GM12874 (cell line): ENCODE results near the gene AMFR.

Source experiments
- TF ChIP-seq, protein P1 (sequence below): IDR thresholded peaks from 2 replicates; pipeline ENCODE4 v1.5.1; 2011; ENCODE audit warnings: low read depth, mild to moderate bottlenecking, control low read depth, low read length, moderate library complexity; ENCODE audit not compliant: insufficient read depth

The AMFR gene

DNA sequence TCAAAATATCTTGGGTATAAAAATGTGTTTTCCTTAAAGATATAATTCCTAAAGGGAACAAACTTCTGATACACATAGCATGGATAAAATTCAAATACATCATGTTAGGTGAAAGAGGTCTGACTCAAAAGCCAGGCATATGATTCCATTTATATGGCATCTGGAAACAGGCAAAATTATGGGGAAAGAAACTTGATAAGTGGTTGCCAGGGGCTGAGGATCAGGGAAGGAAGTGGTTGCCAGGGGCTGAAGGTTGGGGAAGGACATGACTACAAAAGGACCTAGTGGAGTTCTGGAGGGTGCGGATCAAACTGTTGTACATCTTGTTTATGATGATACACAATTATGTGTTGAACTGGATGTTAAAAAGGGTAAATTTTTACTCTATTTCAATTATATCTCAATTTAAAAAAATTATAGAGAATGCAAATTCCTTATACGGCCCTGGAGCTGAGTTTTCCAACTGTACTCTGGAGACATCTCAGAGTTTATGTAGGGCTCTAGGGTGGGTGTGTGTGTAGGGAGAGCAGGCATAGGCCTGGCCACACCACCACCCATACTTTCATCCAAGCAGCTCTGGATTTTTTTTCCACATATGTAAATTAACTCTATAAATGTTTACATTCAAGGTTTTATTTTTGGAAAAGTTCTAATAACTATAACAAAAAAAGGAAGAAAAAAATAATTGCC lies 55.0 kb downstream of the AMFR start:
- TF ChIP-seq, protein P1, sequence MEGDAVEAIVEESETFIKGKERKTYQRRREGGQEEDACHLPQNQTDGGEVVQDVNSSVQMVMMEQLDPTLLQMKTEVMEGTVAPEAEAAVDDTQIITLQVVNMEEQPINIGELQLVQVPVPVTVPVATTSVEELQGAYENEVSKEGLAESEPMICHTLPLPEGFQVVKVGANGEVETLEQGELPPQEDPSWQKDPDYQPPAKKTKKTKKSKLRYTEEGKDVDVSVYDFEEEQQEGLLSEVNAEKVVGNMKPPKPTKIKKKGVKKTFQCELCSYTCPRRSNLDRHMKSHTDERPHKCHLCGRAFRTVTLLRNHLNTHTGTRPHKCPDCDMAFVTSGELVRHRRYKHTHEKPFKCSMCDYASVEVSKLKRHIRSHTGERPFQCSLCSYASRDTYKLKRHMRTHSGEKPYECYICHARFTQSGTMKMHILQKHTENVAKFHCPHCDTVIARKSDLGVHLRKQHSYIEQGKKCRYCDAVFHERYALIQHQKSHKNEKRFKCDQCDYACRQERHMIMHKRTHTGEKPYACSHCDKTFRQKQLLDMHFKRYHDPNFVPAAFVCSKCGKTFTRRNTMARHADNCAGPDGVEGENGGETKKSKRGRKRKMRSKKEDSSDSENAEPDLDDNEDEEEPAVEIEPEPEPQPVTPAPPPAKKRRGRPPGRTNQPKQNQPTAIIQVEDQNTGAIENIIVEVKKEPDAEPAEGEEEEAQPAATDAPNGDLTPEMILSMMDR, result no peak

DNA sequence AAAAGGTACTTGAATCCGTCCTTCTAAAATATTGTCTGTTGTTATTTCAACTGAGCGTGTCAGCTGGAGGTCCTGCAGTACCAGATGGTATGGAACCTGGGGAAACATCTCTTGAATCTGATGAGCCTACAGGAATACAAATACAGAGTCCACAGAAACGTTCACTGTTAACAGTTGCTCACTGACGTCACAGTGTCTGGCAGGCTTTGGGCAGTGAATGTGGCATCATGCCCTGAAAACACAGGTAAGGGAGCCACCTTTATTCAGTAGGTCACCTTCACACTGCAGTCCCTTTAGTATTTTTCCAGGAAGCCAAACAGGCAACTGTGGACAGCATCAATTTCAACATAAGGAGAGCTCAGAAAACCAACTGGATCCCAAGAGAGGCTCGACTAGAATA lies 56.1 kb downstream of the AMFR start:
- TF ChIP-seq, protein P1, result no peak

DNA sequence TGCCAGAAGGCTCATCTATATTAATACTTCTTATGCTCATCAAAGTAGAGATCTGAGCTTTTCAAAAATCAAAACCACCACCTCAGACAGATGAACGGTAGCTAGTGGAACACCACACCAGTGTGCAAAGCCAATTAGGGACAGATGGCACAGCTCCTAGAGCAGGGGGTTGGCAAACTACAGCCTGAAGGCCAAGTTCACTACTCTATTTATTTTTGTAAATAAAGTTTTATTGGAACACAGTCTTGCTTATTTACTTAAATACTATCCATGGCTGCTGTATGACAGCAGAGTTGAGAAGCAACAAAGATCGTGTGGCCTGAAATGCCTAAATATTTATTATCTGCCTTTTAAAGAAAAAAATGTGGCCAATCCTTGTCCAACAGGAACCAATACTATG lies 56.8 kb downstream of the AMFR start:
- TF ChIP-seq, protein P1, result no peak

DNA sequence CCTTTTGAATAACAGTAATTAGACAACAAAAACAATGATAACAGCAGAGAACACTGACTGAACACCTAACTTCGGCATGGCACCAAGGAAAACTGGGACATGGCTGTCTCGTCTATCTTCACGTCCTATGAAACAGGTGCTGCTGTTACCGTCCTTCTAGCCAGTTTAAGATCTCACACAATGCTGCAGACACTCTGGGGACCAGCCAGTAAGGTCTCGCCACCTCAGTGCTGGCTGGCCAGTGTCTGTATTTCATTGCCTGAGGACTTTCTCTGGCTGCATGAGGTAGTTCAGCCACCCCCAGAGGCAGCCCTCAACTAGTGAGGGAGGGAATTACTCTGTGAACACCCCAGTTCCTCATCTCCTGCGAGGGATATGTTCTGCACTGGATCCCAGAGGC lies 57.6 kb downstream of the AMFR start:
- TF ChIP-seq, protein P1, result no peak

DNA sequence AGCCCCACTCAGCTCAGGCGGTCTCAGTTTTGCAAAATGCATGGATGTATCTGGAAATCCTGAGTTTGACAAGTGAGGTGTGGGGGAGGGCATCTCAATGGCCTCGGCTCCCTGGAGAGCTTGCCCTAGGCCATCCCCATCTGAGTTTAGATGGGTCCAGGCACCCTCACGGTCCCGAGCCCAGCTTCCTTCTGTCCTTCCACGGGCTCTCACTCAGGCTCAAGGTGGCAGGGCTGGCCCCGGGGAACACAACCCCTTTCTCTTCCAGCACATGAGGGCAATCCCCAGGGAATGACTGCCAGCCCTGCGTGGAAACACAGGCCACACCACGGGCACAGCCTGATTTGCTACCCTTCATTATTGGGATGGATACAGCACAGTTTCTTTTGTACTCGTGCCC lies 58.4 kb downstream of the AMFR start:
- TF ChIP-seq, protein P1, result no peak

DNA sequence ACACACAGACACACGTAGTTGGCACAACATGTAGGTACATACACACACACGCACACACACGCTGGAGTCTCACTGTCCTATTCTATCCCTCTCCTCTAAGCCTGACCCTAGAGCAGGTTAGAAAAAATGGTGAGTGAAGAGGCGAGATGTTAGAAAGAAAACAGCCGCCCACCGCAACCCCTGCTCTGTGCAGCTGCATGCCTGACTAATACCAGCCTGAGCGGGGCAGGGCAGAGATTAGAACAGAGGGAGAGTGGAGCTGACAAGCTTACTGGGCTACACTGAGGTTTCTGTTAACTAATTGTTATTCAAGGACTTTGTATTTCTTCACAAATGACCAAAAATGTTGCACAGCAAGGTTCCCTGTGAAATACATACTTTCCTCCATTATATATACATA lies 59.8 kb downstream of the AMFR start:
- TF ChIP-seq, protein P1, result no peak

DNA sequence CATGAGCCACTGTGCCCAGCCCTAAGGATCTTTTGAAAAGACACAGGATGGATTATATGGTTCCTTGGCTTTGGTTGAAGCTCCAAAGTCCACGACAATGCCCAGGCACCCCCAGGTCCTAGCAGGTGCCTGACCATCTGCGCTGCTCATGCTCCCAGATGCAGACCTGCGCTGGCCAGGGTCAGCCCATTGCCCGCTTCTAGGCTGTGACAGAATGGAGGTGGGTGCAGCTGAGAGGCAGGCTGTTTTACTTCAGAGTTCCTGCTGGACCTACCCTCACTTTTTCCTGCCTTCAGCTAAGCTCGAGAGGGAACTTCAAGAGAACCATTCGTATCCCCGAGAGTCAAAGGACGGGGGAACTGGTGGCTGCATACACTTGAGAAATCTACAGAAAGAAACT lies 60.5 kb downstream of the AMFR start:
- TF ChIP-seq, protein P1, result no peak
